Erythroblast (primary cell): ENCODE results near the gene PPP2R5B.

Experiments used
- GATA1 ChIP-seq: IDR thresholded peaks from 2 replicates; pipeline ENCODE4 v1.6.1; 2011; ENCODE audit warnings: low read depth, mild to moderate bottlenecking, control low read depth, low read length, moderate library complexity
- POLR2A ChIP-seq: IDR thresholded peaks from 2 replicates; pipeline ENCODE4 v1.6.1; 2011; ENCODE audit warnings: mild to moderate bottlenecking, low read length

DNA sequence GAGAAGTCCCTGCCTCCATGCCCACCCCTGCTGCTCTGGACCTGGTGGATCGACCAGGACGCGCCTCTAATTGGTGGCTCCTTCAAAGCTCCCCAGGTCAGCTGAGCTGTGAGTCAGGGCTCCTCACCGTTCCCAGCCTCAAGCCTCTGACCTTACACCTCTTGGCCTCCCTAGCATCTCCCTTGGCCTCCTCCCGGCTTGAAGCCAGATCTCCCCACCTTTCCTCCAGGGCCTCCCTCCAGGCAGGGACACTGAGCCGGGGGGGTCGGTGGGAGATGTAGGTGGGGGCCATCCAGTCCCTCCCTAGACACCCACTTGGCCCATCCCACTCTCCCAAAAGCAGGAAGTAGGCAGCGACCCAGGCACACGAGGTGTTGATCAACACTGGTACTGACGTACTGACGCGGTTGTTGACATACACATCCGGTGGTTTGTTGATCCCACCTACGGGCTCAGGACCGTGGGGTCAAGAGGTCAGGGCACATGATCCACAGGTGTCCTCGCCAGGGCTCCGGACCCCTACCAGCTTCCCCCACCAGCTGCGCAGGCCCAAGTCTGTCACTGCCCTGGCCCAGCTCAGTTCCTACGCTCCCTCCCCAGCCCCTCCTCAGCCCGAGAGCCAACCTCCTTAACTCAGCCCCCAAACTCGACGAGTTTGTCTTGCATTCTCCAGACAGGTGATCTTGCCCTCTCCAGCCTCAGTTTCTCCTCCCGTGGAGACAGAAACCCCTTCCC lies 8.3 kb upstream of the PPP2R5B start:
- TF ChIP-seq POLR2A (no peak), GATA1 (no peak)
